Hepatocyte (in vitro differentiated cells): ENCODE results near the gene FSTL3. TPM values are rescaled to one million over a fixed set of nuclear protein-coding genes. Genes with fewer than 3 reads are reported as not detected.

Experiments used
- DNase-seq: peaks from one replicate; pipeline ENCODE4 v3.0.0-alpha.2; 2016; ENCODE audit warnings: low spot score
- H2AFZ ChIP-seq: fragments of 200-600 bp; sonication (generic); 2 replicates; pipeline ENCODE4 v1.6.0; 2016; ENCODE audit warnings: antibody characterized with exemption, mild to moderate bottlenecking
- H3K27ac ChIP-seq: fragments of 200-600 bp; sonication (generic); 2 replicates; pipeline ENCODE4 v1.5.1; 2016; ENCODE audit warnings: mild to moderate bottlenecking
- H3K27me3 ChIP-seq: fragments of 200-600 bp; sonication (generic); 2 replicates; pipeline ENCODE4 v1.6.1; 2016
- H3K36me3 ChIP-seq: fragments of 200-600 bp; sonication (generic); replicated peaks from 2 replicates; pipeline ENCODE4 v1.5.1; 2016; ENCODE audit warnings: low read depth; ENCODE audit not compliant: insufficient read depth
- H3K4me1 ChIP-seq: fragments of 200-600 bp; sonication (generic); 2 replicates; pipeline ENCODE4 v1.5.1; 2016; ENCODE audit warnings: mild to moderate bottlenecking, moderate library complexity; ENCODE audit not compliant: insufficient read depth
- H3K4me2 ChIP-seq: fragments of 200-600 bp; sonication (generic); 2 replicates; pipeline ENCODE4 v1.6.0; 2016
- H3K4me3 ChIP-seq: fragments of 200-600 bp; sonication (generic); 2 replicates; pipeline ENCODE4 v1.5.1; 2016; ENCODE audit warnings: mild to moderate bottlenecking
- H3K79me2 ChIP-seq: fragments of 200-600 bp; sonication (generic); 2 replicates; pipeline ENCODE4 v1.6.0; 2017; ENCODE audit warnings: mild to moderate bottlenecking
- H3K9me2 ChIP-seq: fragments of 200-600 bp; sonication (generic); replicated peaks from 2 replicates; pipeline ENCODE4 v1.6.0; 2017; ENCODE audit warnings: mild to moderate bottlenecking; ENCODE audit not compliant: insufficient read depth
- H3K9me3 ChIP-seq: fragments of 200-600 bp; sonication (generic); 2 replicates; pipeline ENCODE4 v1.5.1; 2016; ENCODE audit warnings: low read depth, mild to moderate bottlenecking
- H4K20me1 ChIP-seq: fragments of 200-600 bp; sonication (generic); 2 replicates; pipeline ENCODE4 v1.6.0; 2016; ENCODE audit warnings: mild to moderate bottlenecking; ENCODE audit not compliant: insufficient read depth, poor library complexity, severe bottlenecking
- EZH2 ChIP-seq: fragments of 200-600 bp; sonication (generic); IDR thresholded peaks from 2 replicates; pipeline ENCODE4 v1.6.1; 2016; ENCODE audit warnings: antibody characterized with exemption, mild to moderate bottlenecking, borderline replicate concordance
- EZH2phosphoT487 ChIP-seq: fragments of 200-600 bp; sonication (generic); IDR thresholded peaks from one replicate; pipeline ENCODE4 v1.6.1; 2018; ENCODE audit warnings: antibody characterized with exemption, mild to moderate bottlenecking, low read depth, moderate library complexity; ENCODE audit not compliant: unreplicated experiment, severe bottlenecking
- WGBS: methylation state at CpG from one replicate; pipeline ENCODE4 v1.1.6; 2016; ENCODE audit warnings: low lambda C conversion rate; ENCODE audit errors: missing lambda C conversion rate; 5-methylcytosine and 5-hydroxymethylcytosine counted together
- polyA plus RNA-seq: library from polyadenylated mRNA; unstranded; fragments of >200 nt; fragmentation: Nextera tagmentation; extraction: Ambion mirVana; gene quantifications from 2 replicates; pipeline ENCODE4 v1.2.1, GENCODE V29; 2016
- total RNA-seq: library from RNA; depleted of rRNA; stranded (reverse); fragments of >200 nt; gene quantifications from 2 replicates; pipeline ENCODE4 v1.2.3, GENCODE V29; 2014
- TF ChIP-seq, protein P1 (sequence below): fragments of 200-600 bp; sonication (generic); IDR thresholded peaks from 2 replicates; pipeline ENCODE4 v1.5.1; 2016; ENCODE audit warnings: antibody characterized with exemption, mild to moderate bottlenecking; ENCODE audit not compliant: poor library complexity

Gene FSTL3
- total and polyA plus RNA-seq, 2 experiments from 2014 or later, result 131 to 171 TPM

DNA sequence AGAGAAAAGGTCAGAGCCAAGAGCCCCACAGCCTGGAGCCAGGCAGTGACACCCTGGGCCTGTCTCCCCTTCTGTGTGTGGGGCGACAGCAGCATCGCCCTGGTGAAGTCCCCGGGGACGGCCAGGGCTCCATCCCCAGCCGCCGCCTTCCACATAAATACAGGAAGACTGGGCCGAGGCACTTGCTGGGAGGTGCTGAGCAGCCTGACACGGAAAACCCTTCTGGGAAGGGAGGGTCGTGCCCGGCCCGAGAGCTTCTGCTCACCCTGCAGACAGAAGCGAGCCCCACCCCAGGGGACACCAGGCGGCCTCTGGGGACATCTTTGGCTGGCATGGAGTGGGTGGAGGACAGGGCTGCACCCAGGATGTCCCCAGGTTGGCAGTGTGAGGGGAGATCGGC, 31.4 kb upstream of the FSTL3 start:
- no peaks in the 10 kb centered on the region for H3K4me1 ChIP-seq
- 89% methylated on average over 13 of the region's 14 CpGs for WGBS
- no peaks in the 10 kb centered on the region for H3K36me3 ChIP-seq
- no peaks in the 10 kb centered on the region for H3K27me3 ChIP-seq
- H3K4me3 ChIP-seq, result no peak overlapping the region
- H4K20me1 ChIP-seq, result no peaks in the 10 kb centered on the region
- DNase-seq, result no peak
- TF ChIP-seq, protein P1, sequence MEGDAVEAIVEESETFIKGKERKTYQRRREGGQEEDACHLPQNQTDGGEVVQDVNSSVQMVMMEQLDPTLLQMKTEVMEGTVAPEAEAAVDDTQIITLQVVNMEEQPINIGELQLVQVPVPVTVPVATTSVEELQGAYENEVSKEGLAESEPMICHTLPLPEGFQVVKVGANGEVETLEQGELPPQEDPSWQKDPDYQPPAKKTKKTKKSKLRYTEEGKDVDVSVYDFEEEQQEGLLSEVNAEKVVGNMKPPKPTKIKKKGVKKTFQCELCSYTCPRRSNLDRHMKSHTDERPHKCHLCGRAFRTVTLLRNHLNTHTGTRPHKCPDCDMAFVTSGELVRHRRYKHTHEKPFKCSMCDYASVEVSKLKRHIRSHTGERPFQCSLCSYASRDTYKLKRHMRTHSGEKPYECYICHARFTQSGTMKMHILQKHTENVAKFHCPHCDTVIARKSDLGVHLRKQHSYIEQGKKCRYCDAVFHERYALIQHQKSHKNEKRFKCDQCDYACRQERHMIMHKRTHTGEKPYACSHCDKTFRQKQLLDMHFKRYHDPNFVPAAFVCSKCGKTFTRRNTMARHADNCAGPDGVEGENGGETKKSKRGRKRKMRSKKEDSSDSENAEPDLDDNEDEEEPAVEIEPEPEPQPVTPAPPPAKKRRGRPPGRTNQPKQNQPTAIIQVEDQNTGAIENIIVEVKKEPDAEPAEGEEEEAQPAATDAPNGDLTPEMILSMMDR, result no peak
- TF ChIP-seq EZH2phosphoT487, result no peak
- no peak for TF ChIP-seq EZH2
- H2AFZ ChIP-seq, result no peak overlapping the region
- no peak overlapping the region for H3K4me2 ChIP-seq
- no peaks in the 10 kb centered on the region for H3K9me2 ChIP-seq
- H3K27ac ChIP-seq, result no peak overlapping the region
- no peaks in the 10 kb centered on the region for H3K9me3 ChIP-seq
- H3K79me2 ChIP-seq, result no peaks in the 10 kb centered on the region

- peaks cover 6% of the 10 kb centered on the region for H3K79me2 ChIP-seq
- no peaks in the 10 kb centered on the region for H4K20me1 ChIP-seq
- H3K4me1 ChIP-seq, result no peaks in the 10 kb centered on the region
- WGBS, result 96% methylated on average over 46 of the region's 62 CpGs
- no peaks in the 10 kb centered on the region for H3K9me3 ChIP-seq
- TF ChIP-seq, protein P1, result no peak
- TF ChIP-seq EZH2phosphoT487 (no peak), EZH2 (no peak)
- no peak overlapping the region for H3K4me2 ChIP-seq
- H3K4me3 ChIP-seq, result no peak overlapping the region
- H3K9me2 ChIP-seq, result no peaks in the 10 kb centered on the region
- H3K27ac ChIP-seq, result no peak overlapping the region
- H3K36me3 ChIP-seq, result no peaks in the 10 kb centered on the region
- no peak overlapping the region for H2AFZ ChIP-seq
- DNase-seq, result no peak
- H3K27me3 ChIP-seq, result no peaks in the 10 kb centered on the region
These were observed 30.0 kb upstream of the FSTL3 start for GRCh38 chr19:645912-646778.

DNA sequence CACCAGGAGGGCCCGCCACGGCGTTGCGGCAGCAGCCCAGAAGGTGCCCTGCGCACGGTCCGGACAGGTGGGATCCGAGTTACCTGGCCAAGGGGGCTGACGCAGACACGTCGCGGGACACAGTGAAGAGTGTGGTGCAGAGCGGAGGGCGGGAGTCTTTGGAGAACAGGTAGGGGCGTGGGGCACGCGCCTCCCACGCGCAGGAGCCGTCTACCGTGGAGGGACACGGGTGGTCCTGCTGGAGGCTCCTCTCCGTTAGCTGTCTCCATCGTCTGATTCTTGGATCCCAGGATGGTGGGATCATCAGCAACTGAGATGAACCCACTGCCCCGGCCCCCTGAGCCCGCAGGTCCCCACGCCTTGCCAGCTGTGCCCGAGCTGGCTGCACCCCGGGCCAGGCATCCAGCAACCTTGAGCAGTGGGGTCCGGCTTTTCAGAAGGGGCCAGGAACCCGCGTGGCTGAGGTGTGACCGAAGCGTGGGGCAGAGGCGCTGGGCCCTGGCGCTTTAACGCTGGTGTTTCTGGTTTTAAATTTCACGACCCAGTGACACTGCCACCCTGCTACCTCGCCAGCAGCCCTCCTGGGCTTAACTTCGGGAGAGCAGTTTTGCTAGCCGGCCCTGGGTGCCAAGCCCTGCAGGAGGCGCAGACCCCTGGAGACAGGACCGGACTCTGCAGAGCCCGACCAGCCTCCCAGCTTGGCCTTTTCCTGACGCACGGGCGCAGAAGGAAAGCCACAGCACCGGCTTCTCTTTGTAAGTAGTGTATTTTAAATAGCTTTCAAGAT, 29.2 kb upstream of the FSTL3 start:
- Histone ChIP-seq H3K9me3 (no peaks in the 10 kb centered on the region), H3K36me3 (no peaks in the 10 kb centered on the region), H2AFZ (no peak overlapping the region), H3K9me2 (no peaks in the 10 kb centered on the region), H3K4me1 (no peaks in the 10 kb centered on the region), H3K79me2 (peaks cover 12% of the 10 kb centered on the region), H3K27ac (no peak overlapping the region), H3K4me3 (no peak overlapping the region), H4K20me1 (peaks cover 2% of the 10 kb centered on the region), H3K27me3 (no peaks in the 10 kb centered on the region), H3K4me2 (no peak overlapping the region)
- over 99% methylated on average over 25 of the region's 48 CpGs for WGBS
- TF ChIP-seq EZH2 (no peak), EZH2phosphoT487 (no peak)
- TF ChIP-seq, protein P1, result no peak
- DNase-seq, result no peak
